ENCODE results near the gene TPX2.

DNA sequence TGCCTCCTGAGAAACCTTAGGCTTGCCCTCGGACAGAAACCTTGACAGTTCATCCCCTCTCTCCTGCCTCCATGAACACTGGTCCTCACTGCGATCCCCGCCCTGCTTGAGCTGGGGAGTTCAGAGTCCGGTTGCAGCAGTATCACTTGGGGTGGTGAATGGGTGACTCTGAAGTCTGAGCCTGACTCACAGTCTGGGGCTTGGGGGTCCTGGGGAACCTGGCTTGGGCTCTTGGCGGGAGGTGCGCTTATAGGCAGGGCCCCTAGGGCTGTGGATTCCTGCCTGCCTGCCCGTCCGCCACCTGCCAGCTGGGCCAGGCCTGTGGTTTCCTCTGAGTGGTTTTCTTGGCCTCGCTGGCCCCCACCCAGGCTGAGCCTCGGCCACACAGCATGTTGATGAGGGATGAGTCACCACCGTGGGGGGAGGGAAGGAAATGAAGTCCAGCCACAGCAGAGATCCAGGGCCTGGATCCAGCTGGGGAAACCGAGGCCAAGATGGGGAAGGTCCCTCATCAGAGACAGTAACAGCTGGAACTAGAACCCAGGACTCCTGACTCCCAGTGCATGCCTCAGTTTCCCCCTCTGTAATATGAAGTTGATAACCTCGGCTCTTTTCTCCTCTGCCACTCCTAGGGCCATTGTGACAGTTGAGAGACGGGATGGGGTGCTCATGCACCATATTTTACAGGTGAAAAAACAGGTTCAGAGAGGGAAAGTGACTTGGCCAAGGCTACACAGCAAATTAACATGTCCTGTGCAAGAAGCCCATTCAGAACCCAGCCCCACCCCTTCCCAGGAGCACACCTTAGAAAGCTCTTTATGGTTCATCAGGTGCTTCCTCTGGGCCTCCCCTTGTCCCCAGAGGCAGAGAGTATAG is 97.1 kb downstream of the TPX2 start:
- TF ChIP-seq, protein P1, sequence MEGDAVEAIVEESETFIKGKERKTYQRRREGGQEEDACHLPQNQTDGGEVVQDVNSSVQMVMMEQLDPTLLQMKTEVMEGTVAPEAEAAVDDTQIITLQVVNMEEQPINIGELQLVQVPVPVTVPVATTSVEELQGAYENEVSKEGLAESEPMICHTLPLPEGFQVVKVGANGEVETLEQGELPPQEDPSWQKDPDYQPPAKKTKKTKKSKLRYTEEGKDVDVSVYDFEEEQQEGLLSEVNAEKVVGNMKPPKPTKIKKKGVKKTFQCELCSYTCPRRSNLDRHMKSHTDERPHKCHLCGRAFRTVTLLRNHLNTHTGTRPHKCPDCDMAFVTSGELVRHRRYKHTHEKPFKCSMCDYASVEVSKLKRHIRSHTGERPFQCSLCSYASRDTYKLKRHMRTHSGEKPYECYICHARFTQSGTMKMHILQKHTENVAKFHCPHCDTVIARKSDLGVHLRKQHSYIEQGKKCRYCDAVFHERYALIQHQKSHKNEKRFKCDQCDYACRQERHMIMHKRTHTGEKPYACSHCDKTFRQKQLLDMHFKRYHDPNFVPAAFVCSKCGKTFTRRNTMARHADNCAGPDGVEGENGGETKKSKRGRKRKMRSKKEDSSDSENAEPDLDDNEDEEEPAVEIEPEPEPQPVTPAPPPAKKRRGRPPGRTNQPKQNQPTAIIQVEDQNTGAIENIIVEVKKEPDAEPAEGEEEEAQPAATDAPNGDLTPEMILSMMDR (IDR thresholded peaks at IDR 0.05), result no peak
- no peak for TF ChIP-seq POLR2A (IDR thresholded peaks at IDR 0.05)
